Heart left ventricle (tissue), 16 donors: ENCODE data around the gene RBM28. TPM values are rescaled to one million over a fixed set of nuclear protein-coding genes. Genes with fewer than 3 reads are reported as not detected.

Source experiments
- ATAC-seq, 4 donors: fragments of 200-7000 bp; cut with Tn5 transposase; one replicate each; pipeline ENCODE4 v1.9.1; 2020 to 2022; ENCODE audit warnings: moderate library complexity in 4 of 4, mild to moderate bottlenecking in 3 of 4, moderate number of reproducible peaks in 1 of 4
- DNase-seq, 5 donors: peaks; one replicate each; pipeline ENCODE4 v3.0.0-alpha.2; 2020
- H3K27ac ChIP-seq, 12 donors: fragments of 200-600 bp; sonication (generic) in 4 of 12; one replicate each; pipeline versions ENCODE4 v1.5.0 to v1.8.0; 2016 to 2022; ENCODE audit warnings: mild to moderate bottlenecking in 2 of 12
- H3K27me3 ChIP-seq, 9 donors: fragments of 200-600 bp; sonication (generic) in 2 of 9; one replicate each; pipeline versions ENCODE4 v1.5.1 to v1.8.0; 2016 to 2022; ENCODE audit warnings: mild to moderate bottlenecking in 3 of 9
- H3K36me3 ChIP-seq, 9 donors: fragments of 200-600 bp; sonication (generic) in 2 of 9; one replicate each; pipeline versions ENCODE4 v1.5.0 to v1.8.0; 2018 to 2022; ENCODE audit warnings: mild to moderate bottlenecking in 2 of 9
- H3K4me1 ChIP-seq, 12 donors: fragments of 200-600 bp; sonication (generic) in 4 of 12; one replicate each; pipeline versions ENCODE4 v1.5.0 to v1.8.0; 2016 to 2022; ENCODE audit warnings: mild to moderate bottlenecking in 3 of 12
- H3K4me3 ChIP-seq, 12 donors: fragments of 200-600 bp; sonication (generic) in 4 of 12; one replicate each; pipeline versions ENCODE4 v1.5.0 to v1.8.0; 2017 to 2022; ENCODE audit warnings: mild to moderate bottlenecking in 9 of 12, moderate library complexity in 4 of 12
- H3K9me3 ChIP-seq, 12 donors: fragments of 200-600 bp; sonication (generic) in 4 of 12; one replicate each; pipeline versions ENCODE4 v1.5.0 to v1.8.0; 2016 to 2022; ENCODE audit warnings: mild to moderate bottlenecking in 1 of 12
- CTCF ChIP-seq, 12 donors: fragments of 200-600 bp; sonication (generic) in 4 of 12; IDR thresholded peaks; one replicate each; pipeline versions ENCODE4 v1.5.0 to v1.8.0; 2018 to 2022; ENCODE audit warnings: antibody characterized with exemption in 12 of 12, mild to moderate bottlenecking in 5 of 12
- POLR2A ChIP-seq, 2 donors: fragments of 450-650 bp; IDR thresholded peaks; one replicate each; pipeline ENCODE4 v1.6.1; 2017; ENCODE audit warnings: antibody characterized with exemption in 2 of 2, mild to moderate bottlenecking in 2 of 2, moderate library complexity in 2 of 2
- WGBS, 4 donors: extraction: QIAGEN DNeasy Blood & Tissue Kit in 2 of 4; methylation state at CpG; one replicate each; pipeline versions ENCODE4 v1.1.5 to v1.1.7; 2013 to 2018; 5-methylcytosine and 5-hydroxymethylcytosine counted together
- intact Hi-C, 10 donors: fragments of 100-400 bp; cut with DNase I; formaldehyde crosslinking; loops; one replicate each; pipeline versions ENCODE4 v1.11.1 to v1.14.2; 2022
- polyA plus RNA-seq, 2 donors: library from polyadenylated mRNA; stranded (reverse); fragments of 200-250 nt; gene quantifications; one replicate each; pipeline ENCODE4 v1.2.3, GENCODE V29; 2013
- total RNA-seq, 9 donors: library from RNA; depleted of rRNA in 2 of 9; stranded (reverse); fragments of >200 nt in 2 of 9; fragmentation: NEBNext Ultra II Directional in 3 of 9; extraction: Animal tissue kit (Norgen Biotek cat#: 25700) in 3 of 9; gene quantifications; one replicate each; pipeline versions ENCODE4 v1.1.0 to v1.2.4, GENCODE V29; 2016 to 2023
- donor health status: ischemic (EF 13 %, LVEDD 7.1; RV severe dilation, severe dysfunction).
- donor health status: healthy with polysubstance abuse.
- donor health status: DM: no; HTN: yes; CAD: no.
- donor health status: DM: no; HTN: no; CAD: no.
- donor health status: ischemic (EF 25% LVEDD 6.9; RV normal size, moderate dysfunction).
- donor health status: ischemic (EF 25% LVEDD 5.7; RV mildly dilated, moderate dysfunction).
- donor health status: healthy.
- donor health status: DM: yes; HTN: yes; CAD: no.
- donor health status: ischemic (EF 35%, LVEDD 5.7; RV mildly dilated, moderate dysfunction).
- donor health status: nonischemic (EF 11% LVEDD 7.7; RV severe dilation, severe dysfunction).
- donor health status: DM: yes; HTN: yes; CAD: no.
- donor health status: PGD.
- donor health status: ischemic (EF 29% LVEDD 5.4; RV normal size, mild dysfunction).
- donor health status: nonischemic (EF 23%, LVEDD 6.1; RV moderate dilation, normal function).

Gene RBM28
- total and polyA plus RNA-seq, 11 donors = 12.0 to 40.2 (median 25.3) TPM

- H3K36me3 ChIP-seq = no peaks in the 10 kb centered on the region
- no peak for TF ChIP-seq POLR2A (IDR thresholded peaks at IDR 0.05)
- no peak for TF ChIP-seq CTCF (IDR thresholded peaks at IDR 0.05)
- 85 to 93% (median 86%) methylated on average over 10 to 12 of the region's 12 CpGs for WGBS, 4 donors
- intact Hi-C loops = no loop called here
- no peak overlapping the region for H3K4me3 ChIP-seq
- no peaks in the 10 kb centered on the region for H3K4me1 ChIP-seq
- peaks cover 0 to 12% (median 0%) of the 10 kb centered on the region in 9 donors for H3K27me3 ChIP-seq
- no peak overlapping the region for H3K27ac ChIP-seq
- DNase-seq = no peak
- no peaks in the 10 kb centered on the region for H3K9me3 ChIP-seq
- no peak for ATAC-seq
Measured at GRCh38 chr7:128260069-128260795, 83.5 kb downstream of the RBM28 start.

- WGBS, 4 donors = 68 to 80% (median 71%) methylated on average over 11 of the region's 11 CpGs
- no peaks in the 10 kb centered on the region for H3K36me3 ChIP-seq
- TF ChIP-seq CTCF (IDR thresholded peaks at IDR 0.05) (no peak), POLR2A (IDR thresholded peaks at IDR 0.05) (no peak)
- DNase-seq (no peak), ATAC-seq (no peak)
- peaks cover 0 to 10% (median 0%) of the 10 kb centered on the region in 9 donors for H3K27me3 ChIP-seq
- no peaks in the 10 kb centered on the region for H3K4me1 ChIP-seq
- no peaks in the 10 kb centered on the region for H3K9me3 ChIP-seq
- no peak overlapping the region for H3K4me3 ChIP-seq
- intact Hi-C loops = no loop called here
- no peak overlapping the region for H3K27ac ChIP-seq
Measured at GRCh38 chr7:128259131-128260061, 84.3 kb downstream of the RBM28 start.

GRCh38 chr7:128257458-128257857 lies 86.2 kb downstream of the RBM28 start:
- intact Hi-C loops = no loop called here
- WGBS, 4 donors = 81 to 88% (median 85%) methylated on average over 14 of the region's 14 CpGs

More at GRCh38 chr7:128257458-128257857, 86.2 kb downstream of the RBM28 start:
- ATAC-seq (no peak), DNase-seq (no peak)
- no peak overlapping the region for H3K27ac ChIP-seq
- H3K36me3 ChIP-seq = no peaks in the 10 kb centered on the region
- no peaks in the 10 kb centered on the region for H3K9me3 ChIP-seq
- no peaks in the 10 kb centered on the region for H3K27me3 ChIP-seq
- no peaks in the 10 kb centered on the region for H3K4me1 ChIP-seq
- TF ChIP-seq CTCF (IDR thresholded peaks at IDR 0.05) (no peak), POLR2A (IDR thresholded peaks at IDR 0.05) (no peak)
- H3K4me3 ChIP-seq = no peak overlapping the region
